Suprapubic skin (tissue), 4 donors: Measurements from ENCODE around the gene PSMD13. TPM values are rescaled to one million over a fixed set of nuclear protein-coding genes. Genes with fewer than 3 reads are reported as not detected.

ENCODE experiments used
- DNase-seq, 2 donors: peaks; one replicate each; pipeline ENCODE4 v3.0.0-alpha.2; 2019; ENCODE audit warnings: low spot score in 2 of 2
- H3K27ac ChIP-seq: fragments of 200-600 bp; sonication (generic); one replicate; pipeline ENCODE4 v1.5.1; 2019
- H3K27me3 ChIP-seq: fragments of 200-600 bp; sonication (generic); one replicate; pipeline ENCODE4 v1.5.1; 2019
- H3K36me3 ChIP-seq: fragments of 200-600 bp; sonication (generic); one replicate; pipeline ENCODE4 v1.5.1; 2019
- H3K4me1 ChIP-seq: fragments of 200-600 bp; sonication (generic); one replicate; pipeline ENCODE4 v1.5.1; 2019
- H3K4me3 ChIP-seq: fragments of 200-600 bp; sonication (generic); one replicate; pipeline ENCODE4 v1.5.1; 2019; ENCODE audit warnings: mild to moderate bottlenecking
- H3K9me3 ChIP-seq: fragments of 200-600 bp; sonication (generic); one replicate; pipeline ENCODE4 v1.5.1; 2019
- CTCF ChIP-seq, 2 donors: fragments of 200-600 bp in 1 of 2; fragments of 450-650 bp in 1 of 2; sonication (generic) in 1 of 2; IDR thresholded peaks; one replicate each; pipeline ENCODE4 v1.5.1; 2016 to 2019; ENCODE audit warnings: antibody characterized with exemption in 2 of 2, mild to moderate bottlenecking in 1 of 2, moderate library complexity in 1 of 2
- EP300 ChIP-seq: sonication (generic); formaldehyde crosslinking; IDR thresholded peaks from one replicate; pipeline ENCODE4 v1.6.1; 2017; ENCODE audit warnings: antibody characterized with exemption
- POLR2A ChIP-seq, 2 donors: fragments of 450-650 bp; IDR thresholded peaks; one replicate each; pipeline ENCODE4 v1.6.1; 2017; ENCODE audit warnings: antibody characterized with exemption in 2 of 2, mild to moderate bottlenecking in 2 of 2, moderate library complexity in 2 of 2
- POLR2AphosphoS5 ChIP-seq, 3 donors: sonication (generic); formaldehyde crosslinking; IDR thresholded peaks; one replicate each; pipeline ENCODE4 v1.6.1; 2017; ENCODE audit warnings: antibody characterized with exemption in 3 of 3
- WGBS: methylation state at CpG from one replicate; pipeline ENCODE4 v1.1.5; 2018; 5-methylcytosine and 5-hydroxymethylcytosine counted together
- total RNA-seq, 4 donors: library from RNA; depleted of rRNA; stranded (reverse); fragments of >200 nt; gene quantifications; one replicate each; pipeline ENCODE4 v1.1.0, GENCODE V29; 2016

Gene PSMD13
- total RNA-seq, 4 donors from 2014 or later, result 70.3 to 97.8 (median 87.3) TPM

- no peaks in the 10 kb centered on the region for H3K9me3 ChIP-seq
- DNase-seq, result peak; percentile 98
- TF ChIP-seq POLR2AphosphoS5 (IDR thresholded peaks at IDR 0.05) (peak; percentile 30 to 85 (median 53)), POLR2A (IDR thresholded peaks at IDR 0.05) (peak in 1 of 2 donors; percentile 75), EP300 (no peak)
- peak within 1 kb of the TSS; percentile 80 for H3K4me3 ChIP-seq
- H3K4me1 ChIP-seq, result peaks cover 61% of the 10 kb centered on the region
- H3K27me3 ChIP-seq, result no peaks in the 10 kb centered on the region
- 0% methylated on average over 18 of the region's 63 CpGs for WGBS
- peak within 1 kb of the TSS; percentile 100 for H3K27ac ChIP-seq
- H3K36me3 ChIP-seq, result peaks cover 59% of the 10 kb centered on the region
These were observed 29.4 kb upstream of the PSMD13 start, which contains the start of the genes BET1L and RIC8A for GRCh38 chr11:207208-207862. TSS of gene BET1L (minus strand) at chr11:207399. CDS start at chr11:207321, 78 bp downstream. TSS of gene RIC8A (plus strand) at chr11:207708. CDS start at chr11:208855, 1,147 bp downstream.

- Histone ChIP-seq H3K4me1 (peaks cover 61% of the 10 kb centered on the region), H3K9me3 (no peaks in the 10 kb centered on the region), H3K36me3 (peaks cover 63% of the 10 kb centered on the region), H3K27ac (peak overlapping the region; percentile 100), H3K4me3 (peak overlapping the region; percentile 80), H3K27me3 (no peaks in the 10 kb centered on the region)
- TF ChIP-seq CTCF (IDR thresholded peaks at IDR 0.05) (no peak), POLR2A (IDR thresholded peaks at IDR 0.05) (peak in 1 of 2 donors; percentile 9), POLR2AphosphoS5 (IDR thresholded peaks at IDR 0.05) (no peak)
- 0% methylated on average over 17 of the region's 27 CpGs for WGBS
- no peak for DNase-seq
These were observed 29.0 kb upstream of the PSMD13 start for GRCh38 chr11:207863-208180.

GRCh38 chr11:208181-208916, 28.4 kb upstream of the PSMD13 start:
- H3K36me3 ChIP-seq, result peaks cover 63% of the 10 kb centered on the region
- WGBS, result under 1% methylated on average over 20 of the region's 57 CpGs

GRCh38 chr11:208917-209260, 27.9 kb upstream of the PSMD13 start:
- H3K36me3 ChIP-seq, result peaks cover 63% of the 10 kb centered on the region
- WGBS, result 0% methylated on average over 1 of the region's 26 CpGs
- TF ChIP-seq CTCF (IDR thresholded peaks at IDR 0.05) (no peak), POLR2A (IDR thresholded peaks at IDR 0.05) (no peak), POLR2AphosphoS5 (IDR thresholded peaks at IDR 0.05) (no peak), EP300 (no peak)

More at GRCh38 chr11:208181-208916, 28.4 kb upstream of the PSMD13 start:
- peaks cover 56% of the 10 kb centered on the region for H3K4me1 ChIP-seq
- TF ChIP-seq CTCF (IDR thresholded peaks at IDR 0.05) (no peak), POLR2A (IDR thresholded peaks at IDR 0.05) (peak; percentile 63 to 67), POLR2AphosphoS5 (IDR thresholded peaks at IDR 0.05) (peak in 2 of 3 donors; percentile 6 to 7), EP300 (no peak)
- peak; percentile 89 to 90 for DNase-seq
- H3K27me3 ChIP-seq, result no peaks in the 10 kb centered on the region
- H3K4me3 ChIP-seq, result peak overlapping the region; percentile 80
- H3K9me3 ChIP-seq, result no peaks in the 10 kb centered on the region
- peak overlapping the region; percentile 100 for H3K27ac ChIP-seq

GRCh38 chr11:209275-210121, 27.3 kb upstream of the PSMD13 start:
- Histone ChIP-seq H3K27ac (peak overlapping the region; percentile 100), H3K36me3 (peaks cover 63% of the 10 kb centered on the region), H3K4me3 (peak overlapping the region; percentile 80), H3K9me3 (no peaks in the 10 kb centered on the region), H3K4me1 (peaks cover 45% of the 10 kb centered on the region), H3K27me3 (no peaks in the 10 kb centered on the region)
- DNase-seq, result peak; percentile 66 to 74
- 38% methylated on average over 25 of the region's 29 CpGs for WGBS
- TF ChIP-seq EP300 (no peak), CTCF (IDR thresholded peaks at IDR 0.05) (no peak), POLR2A (IDR thresholded peaks at IDR 0.05) (no peak), POLR2AphosphoS5 (IDR thresholded peaks at IDR 0.05) (no peak)

More at GRCh38 chr11:208917-209260, 27.9 kb upstream of the PSMD13 start:
- H3K4me1 ChIP-seq, result peaks cover 50% of the 10 kb centered on the region
- peak overlapping the region; percentile 80 for H3K4me3 ChIP-seq
- peak; percentile 84 for DNase-seq
- H3K27ac ChIP-seq, result peak overlapping the region; percentile 100
- H3K27me3 ChIP-seq, result no peaks in the 10 kb centered on the region
- no peaks in the 10 kb centered on the region for H3K9me3 ChIP-seq
